HFFc6 (cell line): ENCODE data around the gene VN1R5. TPM values are rescaled to one million over a fixed set of nuclear protein-coding genes. Genes with fewer than 3 reads are reported as not detected.

Source experiments
- DNase-seq: peaks from one replicate; pipeline ENCODE4 v3.0.0-alpha.2; 2018
- H3K27ac Mint-ChIP-seq: 2 replicates; pipeline ENCODE4 v1.8.0; 2020; ENCODE audit warnings: mild to moderate bottlenecking, mixed read lengths
- H3K27me3 Mint-ChIP-seq: 2 replicates; pipeline ENCODE4 v1.8.0; 2021; ENCODE audit warnings: mild to moderate bottlenecking, moderate library complexity, mixed read lengths; ENCODE audit not compliant: insufficient read depth
- H3K36me3 Mint-ChIP-seq: 2 replicates; pipeline ENCODE4 v1.8.0; 2021; ENCODE audit warnings: low read depth, mixed read lengths
- H3K4me1 Mint-ChIP-seq: 2 replicates; pipeline ENCODE4 v1.8.0; 2020; ENCODE audit warnings: low read depth, mixed read lengths
- H3K4me3 Mint-ChIP-seq: 2 replicates; pipeline ENCODE4 v1.8.0; 2020; ENCODE audit warnings: mild to moderate bottlenecking, moderate library complexity, mixed read lengths
- H3K9me3 Mint-ChIP-seq: 2 replicates; pipeline ENCODE4 v1.8.0; 2020; ENCODE audit warnings: mild to moderate bottlenecking, mixed read lengths
- total RNA-seq, 6 experiments: library from RNA; stranded (reverse); fragmentation: NEBNext Ultra II Directional; extraction: Animal tissue kit (Norgen Biotek cat#: 25700); gene quantifications; 2 replicates in 1 of 6; 3 replicates in 5 of 6; pipeline ENCODE4 v1.2.3, GENCODE V29; 2021
- TF ChIP-seq, protein P1 (sequence below): fragments of 200-600 bp; sonication (generic); IDR thresholded peaks from 2 replicates; pipeline ENCODE4 v1.5.0; 2021; ENCODE audit warnings: antibody characterized with exemption, mild to moderate bottlenecking

VN1R5 gene
- total RNA-seq, 6 experiments from 2014 or later, result not detected

DNA sequence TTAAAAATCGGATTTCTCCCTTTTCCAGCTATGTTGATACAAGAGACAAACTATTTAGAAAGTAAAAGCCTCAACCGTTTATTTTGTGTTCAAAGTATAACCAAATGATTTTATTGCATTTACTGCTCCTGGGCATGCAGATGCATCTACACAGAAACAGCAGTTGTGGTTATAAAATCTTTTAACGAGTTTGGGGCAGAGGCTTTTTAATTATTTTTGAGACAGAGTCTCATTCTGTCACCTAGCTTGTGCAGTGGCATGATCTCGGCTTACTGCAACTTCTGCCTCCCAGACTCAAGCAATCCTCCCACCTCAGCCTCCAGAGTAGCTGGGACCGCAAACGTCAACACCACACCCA, 42.2 kb downstream of the VN1R5 start:
- H3K36me3 Mint-ChIP-seq, result peaks cover 30% of the 10 kb centered on the region
- peaks cover 7% of the 10 kb centered on the region; the same call in 1 of the 2 replicates for H3K27me3 Mint-ChIP-seq
- no peak for DNase-seq
- peaks cover 23% of the 10 kb centered on the region for H3K4me1 Mint-ChIP-seq
- H3K4me3 Mint-ChIP-seq, result no peak overlapping the region
- no peak overlapping the region for H3K27ac Mint-ChIP-seq
- H3K9me3 Mint-ChIP-seq, result no peaks in the 10 kb centered on the region
- TF ChIP-seq, protein P1, sequence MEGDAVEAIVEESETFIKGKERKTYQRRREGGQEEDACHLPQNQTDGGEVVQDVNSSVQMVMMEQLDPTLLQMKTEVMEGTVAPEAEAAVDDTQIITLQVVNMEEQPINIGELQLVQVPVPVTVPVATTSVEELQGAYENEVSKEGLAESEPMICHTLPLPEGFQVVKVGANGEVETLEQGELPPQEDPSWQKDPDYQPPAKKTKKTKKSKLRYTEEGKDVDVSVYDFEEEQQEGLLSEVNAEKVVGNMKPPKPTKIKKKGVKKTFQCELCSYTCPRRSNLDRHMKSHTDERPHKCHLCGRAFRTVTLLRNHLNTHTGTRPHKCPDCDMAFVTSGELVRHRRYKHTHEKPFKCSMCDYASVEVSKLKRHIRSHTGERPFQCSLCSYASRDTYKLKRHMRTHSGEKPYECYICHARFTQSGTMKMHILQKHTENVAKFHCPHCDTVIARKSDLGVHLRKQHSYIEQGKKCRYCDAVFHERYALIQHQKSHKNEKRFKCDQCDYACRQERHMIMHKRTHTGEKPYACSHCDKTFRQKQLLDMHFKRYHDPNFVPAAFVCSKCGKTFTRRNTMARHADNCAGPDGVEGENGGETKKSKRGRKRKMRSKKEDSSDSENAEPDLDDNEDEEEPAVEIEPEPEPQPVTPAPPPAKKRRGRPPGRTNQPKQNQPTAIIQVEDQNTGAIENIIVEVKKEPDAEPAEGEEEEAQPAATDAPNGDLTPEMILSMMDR, result no peak

DNA sequence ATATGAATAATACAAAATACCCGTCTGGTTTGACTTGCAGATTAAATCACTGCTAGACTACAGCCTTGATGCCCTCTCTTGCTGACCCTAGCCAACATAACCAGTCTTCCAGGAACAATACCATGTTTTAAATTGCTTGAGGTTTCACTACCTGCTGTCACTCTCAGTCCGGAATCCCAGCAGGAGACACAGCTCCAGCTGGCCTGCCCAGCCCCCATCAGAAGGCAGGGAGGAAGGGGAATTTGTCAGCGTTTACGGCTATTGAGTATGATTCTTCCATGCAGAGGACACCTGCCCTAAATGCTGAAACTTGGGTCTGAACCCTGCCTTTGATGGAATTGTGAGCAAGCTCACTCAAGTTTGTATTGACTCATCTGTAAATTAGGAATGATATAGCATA, 42.8 kb downstream of the VN1R5 start:
- DNase-seq, result no peak
- Mint-ChIP-seq H3K27me3 (peaks cover 5% of the 10 kb centered on the region; the same call in 1 of the 2 replicates), H3K27ac (no peak overlapping the region), H3K4me1 (peaks cover 20% of the 10 kb centered on the region), H3K4me3 (no peak overlapping the region), H3K9me3 (no peaks in the 10 kb centered on the region), H3K36me3 (peaks cover 36% of the 10 kb centered on the region)
- TF ChIP-seq, protein P1, result no peak

DNA sequence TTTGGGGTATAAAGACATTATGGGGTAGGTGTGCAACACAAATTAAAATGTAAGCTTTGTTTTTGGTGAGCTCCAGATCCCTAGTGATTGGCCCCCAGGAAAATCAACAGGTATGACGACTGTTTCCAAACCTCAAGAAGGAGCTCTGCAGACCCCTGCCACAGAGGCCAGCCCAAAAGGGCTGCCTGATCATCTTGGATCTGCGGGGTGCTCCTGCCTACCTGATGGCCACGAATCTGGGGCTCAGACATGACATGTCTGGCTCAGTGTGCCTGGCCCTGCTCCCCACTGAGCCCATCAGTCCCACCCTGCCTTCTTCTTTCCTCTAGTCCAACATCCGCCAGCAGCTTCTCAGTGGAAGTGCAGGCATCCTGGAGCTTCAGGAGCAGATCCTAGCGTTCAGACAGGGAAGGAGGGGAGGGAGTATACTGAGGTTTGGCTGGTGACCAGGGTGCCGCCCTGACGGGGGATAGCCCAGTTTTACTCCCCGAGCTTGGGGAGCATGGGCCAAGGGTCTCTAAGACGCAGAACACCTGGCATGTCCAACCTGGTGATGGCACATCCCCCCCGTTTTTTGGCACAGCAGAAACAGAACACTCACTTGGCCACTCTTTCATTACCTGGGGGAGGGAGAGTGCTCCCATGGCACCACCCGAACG, 44.0 kb downstream of the VN1R5 start:
- TF ChIP-seq, protein P1, result no peak
- Mint-ChIP-seq H3K9me3 (no peaks in the 10 kb centered on the region), H3K36me3 (peaks cover 45% of the 10 kb centered on the region), H3K27ac (no peak overlapping the region), H3K4me3 (no peak overlapping the region), H3K4me1 (peaks cover 8% of the 10 kb centered on the region), H3K27me3 (peaks cover 5% of the 10 kb centered on the region; the same call in 1 of the 2 replicates)
- no peak for DNase-seq

DNA sequence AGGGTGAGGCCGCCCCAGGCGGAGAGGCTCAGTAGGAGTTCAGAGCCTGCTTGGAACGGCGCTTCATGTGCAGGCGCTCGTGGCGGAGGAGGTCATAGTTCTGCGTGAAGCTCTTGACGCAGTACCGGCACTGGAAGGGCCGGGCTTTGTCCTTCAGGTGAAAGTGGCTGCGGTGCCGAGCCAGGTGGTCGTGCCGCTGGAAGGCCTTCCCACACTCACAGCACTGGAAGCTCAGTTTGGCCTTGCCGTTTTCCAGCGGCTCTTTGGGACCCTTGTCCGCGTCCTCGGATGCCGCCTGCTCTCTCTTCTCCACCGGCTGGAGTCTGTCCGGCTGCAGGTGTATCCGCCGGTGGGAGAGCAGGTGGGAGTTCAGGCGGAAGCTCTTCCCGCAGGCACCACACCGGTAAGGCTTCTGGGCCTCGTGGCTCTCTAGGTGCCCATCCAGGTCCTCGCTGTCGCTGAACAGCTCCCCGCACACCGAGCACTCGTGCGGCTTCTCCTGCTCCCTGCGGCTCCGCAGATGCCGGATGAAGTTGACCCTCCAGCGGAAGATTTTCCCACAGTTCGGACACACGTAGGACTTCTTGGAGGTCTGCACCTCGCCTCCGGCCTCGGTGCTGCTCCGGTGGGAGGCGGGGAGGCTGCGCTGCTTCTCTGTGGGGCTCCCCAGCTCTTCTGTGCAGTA, 44.8 kb downstream of the VN1R5 start:
- Mint-ChIP-seq H3K27me3 (peaks cover 5% of the 10 kb centered on the region; the same call in 1 of the 2 replicates), H3K4me3 (no peak overlapping the region), H3K4me1 (peaks cover under 1% of the 10 kb centered on the region), H3K27ac (no peak overlapping the region), H3K36me3 (peaks cover 47% of the 10 kb centered on the region), H3K9me3 (no peaks in the 10 kb centered on the region)
- no peak for DNase-seq
- TF ChIP-seq, protein P1, result no peak

DNA sequence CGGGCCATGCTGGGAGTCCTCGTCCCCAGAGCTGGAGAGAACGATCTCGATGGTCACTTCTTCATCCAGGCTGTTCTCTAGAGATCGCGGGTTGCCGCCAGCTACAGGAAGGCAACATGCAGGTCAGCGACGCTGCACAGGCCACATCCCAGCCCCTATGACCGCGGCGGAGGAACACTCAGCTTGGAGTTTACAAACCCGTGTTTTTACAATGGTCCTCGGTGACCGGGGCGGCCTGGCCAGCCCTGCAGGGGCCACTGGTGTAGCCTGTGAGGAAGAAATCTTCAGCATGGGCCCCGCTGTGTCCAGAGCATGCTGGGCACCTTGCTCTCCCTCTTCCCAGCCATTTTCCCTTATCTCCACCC, 45.3 kb downstream of the VN1R5 start:
- H3K27me3 Mint-ChIP-seq, result peaks cover 5% of the 10 kb centered on the region; the same call in 1 of the 2 replicates
- no peak overlapping the region for H3K4me3 Mint-ChIP-seq
- no peaks in the 10 kb centered on the region for H3K4me1 Mint-ChIP-seq
- no peak overlapping the region for H3K27ac Mint-ChIP-seq
- DNase-seq, result no peak
- TF ChIP-seq, protein P1, result no peak
- no peaks in the 10 kb centered on the region for H3K9me3 Mint-ChIP-seq
- peaks cover 47% of the 10 kb centered on the region for H3K36me3 Mint-ChIP-seq
